NCI-H1092 (cell line): Measurements from ENCODE around the gene GRID1.

ENCODE experiments used
- DNase-seq: peaks from one replicate; lab custom pipeline; 2025; lab: John Stamatoyannopoulos, UW

Gene GRID1

DNA sequence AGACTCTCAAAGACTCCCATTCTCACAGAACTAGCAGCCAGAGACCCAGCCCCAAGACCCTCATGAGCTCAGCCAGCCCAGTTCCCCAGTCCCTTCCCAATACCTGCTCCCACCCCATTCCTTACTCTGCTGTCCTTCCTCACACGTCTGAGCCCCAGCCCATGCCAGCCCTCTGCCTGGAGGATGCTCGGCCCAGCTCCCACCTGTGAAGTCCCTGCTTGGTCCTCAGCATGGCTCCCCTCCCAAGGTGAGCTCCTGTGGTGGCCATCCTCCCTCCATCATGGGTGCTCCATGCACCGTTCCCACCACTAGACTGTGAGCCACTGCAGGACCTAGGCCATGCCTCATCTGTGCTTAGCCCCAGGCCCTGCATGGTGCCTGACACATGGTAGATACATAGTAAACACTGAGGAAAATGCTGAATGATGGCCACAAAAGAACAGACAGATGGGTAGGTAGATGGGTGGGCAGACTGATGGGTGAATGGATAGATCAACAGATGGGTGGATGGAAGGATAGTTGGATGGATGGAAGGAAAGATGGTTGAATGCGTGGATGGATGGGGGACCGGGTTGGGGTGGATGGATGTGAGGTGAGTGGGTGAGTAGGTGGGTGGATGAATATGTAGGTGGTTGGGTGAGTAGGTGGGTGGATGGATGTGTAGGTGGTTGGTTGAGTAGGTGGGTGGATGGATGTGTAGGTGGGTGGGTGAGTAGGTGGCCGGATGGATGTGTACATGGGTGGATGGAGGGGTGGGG is 138.9 kb downstream of the GRID1 start:
- DNase-seq, result no peak

DNA sequence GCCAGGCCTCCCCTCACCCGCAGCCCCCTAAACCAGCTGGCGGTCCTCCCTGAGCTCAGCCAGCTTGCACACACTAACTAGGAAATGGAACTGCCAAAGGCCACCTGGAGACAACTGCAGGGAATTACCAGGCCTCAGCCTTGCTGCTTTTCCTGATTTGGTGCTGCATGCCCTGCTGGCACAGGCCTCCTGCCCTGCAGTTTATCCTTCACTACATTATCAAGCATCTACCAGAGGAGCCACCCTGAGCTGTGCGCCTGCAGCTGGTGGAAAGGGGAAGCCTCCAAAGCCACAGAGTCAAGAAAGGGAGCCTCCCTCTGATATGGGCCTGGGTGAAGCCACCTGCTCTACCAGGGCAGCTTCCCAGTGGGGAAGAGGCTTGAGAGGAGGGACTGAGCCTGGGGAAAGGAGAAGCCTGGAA is 139.8 kb downstream of the GRID1 start:
- no peak for DNase-seq

GRCh38 chr10:86226016-86226415 is 140.6 kb downstream of the GRID1 start:
- DNase-seq, result no peak

GRCh38 chr10:86225103-86225782 is 141.4 kb downstream of the GRID1 start:
- no peak for DNase-seq

DNA sequence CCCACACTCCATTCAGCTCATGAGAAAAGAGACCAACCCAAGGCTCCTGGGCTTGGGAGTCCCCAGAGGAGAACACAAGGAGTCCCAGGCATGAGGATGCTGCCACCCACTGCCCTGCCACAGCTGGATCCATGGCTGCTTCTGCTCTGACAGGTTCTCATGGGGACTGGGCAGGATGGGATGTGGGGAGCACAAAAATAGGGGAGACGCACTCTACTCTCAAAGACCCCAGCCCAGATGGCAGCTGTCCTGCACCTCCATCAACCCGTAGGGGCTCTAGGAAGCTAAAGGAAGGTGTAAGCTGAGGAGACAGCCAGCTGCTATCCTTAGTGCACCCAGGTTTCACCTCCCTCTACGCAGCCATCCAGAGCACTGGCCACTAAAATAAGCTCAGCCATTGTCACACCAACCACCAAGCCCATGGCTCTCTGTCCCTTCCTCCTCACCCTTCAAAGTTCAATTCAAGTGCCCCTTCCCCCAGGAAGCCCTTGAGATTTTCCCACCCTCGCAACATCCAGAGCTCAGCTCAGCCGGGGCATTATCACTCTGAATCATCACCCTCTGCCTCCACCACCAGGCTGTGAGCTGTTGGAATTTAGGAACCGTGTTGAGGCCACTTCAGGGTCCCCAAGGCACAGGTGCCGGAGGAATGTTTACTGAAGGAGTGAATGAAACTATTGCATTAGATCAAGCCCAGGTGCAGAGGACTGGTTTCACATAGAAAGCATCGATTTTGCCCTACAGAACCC is 142.1 kb downstream of the GRID1 start:
- no peak for DNase-seq

DNA sequence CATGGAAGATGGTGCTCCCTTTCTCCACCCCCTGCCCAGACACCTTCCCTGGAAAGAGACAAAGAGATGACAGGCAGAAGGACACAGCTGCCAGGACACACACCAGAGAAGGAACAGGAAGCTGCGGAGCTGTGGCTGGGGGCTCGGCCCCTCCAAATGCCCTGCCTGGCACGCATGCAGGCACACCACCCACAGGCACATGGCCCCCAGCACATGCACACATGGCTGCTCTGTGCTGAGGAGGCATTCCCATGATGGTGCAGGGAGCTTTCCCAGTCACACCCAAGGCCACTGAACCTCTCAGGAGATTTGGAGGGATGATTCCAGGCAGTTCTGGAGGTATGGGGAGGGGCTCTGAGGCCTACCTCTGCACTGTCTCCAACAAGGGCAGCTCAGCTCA is 143.3 kb downstream of the GRID1 start:
- no peak for DNase-seq

DNA sequence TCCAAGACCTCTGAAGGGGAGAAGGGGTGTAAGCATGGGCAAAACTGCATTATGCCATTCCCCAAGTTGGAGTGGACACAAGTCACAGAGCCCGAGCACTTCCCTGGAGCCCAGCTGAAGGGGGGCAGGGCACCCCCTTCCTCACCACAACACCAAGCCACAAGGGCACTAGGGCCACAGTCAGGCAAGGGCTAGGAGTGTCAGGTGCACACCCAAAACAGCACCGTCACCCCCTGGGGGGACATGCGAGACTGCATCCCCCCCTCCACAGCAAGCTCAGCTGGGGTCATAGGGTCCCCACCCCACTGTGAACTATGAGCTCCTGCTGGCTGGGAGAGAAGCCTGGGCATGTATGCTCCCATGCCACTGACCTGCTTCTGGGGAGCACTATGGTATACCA is 143.9 kb downstream of the GRID1 start:
- DNase-seq, result no peak

DNA sequence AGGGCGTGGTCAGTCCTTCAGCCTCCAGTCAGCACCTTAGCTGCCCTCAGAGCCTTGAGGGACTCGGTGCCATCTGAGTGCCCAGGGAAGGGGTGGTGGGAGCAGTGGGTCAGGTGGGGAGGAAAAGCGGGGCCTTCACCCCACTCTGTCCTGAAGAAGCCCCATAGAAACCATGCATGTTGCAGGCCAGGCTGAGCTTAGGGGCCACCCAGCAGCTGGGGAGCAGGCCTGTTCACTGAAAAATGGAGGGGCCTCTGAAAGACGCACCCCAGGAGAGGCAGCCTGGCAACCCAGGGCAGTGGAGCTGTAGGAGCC is 144.3 kb downstream of the GRID1 start:
- DNase-seq, result no peak

- DNase-seq, result no peak
Observed at GRCh38 chr10:86221442-86222335, 144.9 kb downstream of the GRID1 start.

GRCh38 chr10:86220626-86221025 is 146.0 kb downstream of the GRID1 start:
- no peak for DNase-seq

DNA sequence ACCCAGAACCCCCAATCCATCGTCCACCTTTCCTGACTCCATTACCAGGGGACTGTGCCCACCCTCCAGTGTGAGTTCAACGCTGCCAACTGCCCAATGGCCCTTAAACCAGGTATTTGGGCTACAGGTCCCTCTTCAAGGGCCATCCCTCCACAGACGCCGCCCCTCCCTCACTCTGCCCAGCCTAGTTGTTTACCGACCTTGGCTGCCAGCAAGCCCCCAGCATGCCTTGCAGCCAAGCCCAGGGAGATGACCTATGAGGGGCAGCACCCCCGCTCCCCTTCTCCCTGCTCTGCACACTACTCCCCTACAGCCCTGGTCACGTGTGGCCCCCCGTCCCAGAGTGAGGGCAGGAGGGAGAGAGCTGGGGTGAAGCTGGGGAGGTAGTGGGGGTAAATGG is 147.3 kb downstream of the GRID1 start:
- DNase-seq, result no peak

DNA sequence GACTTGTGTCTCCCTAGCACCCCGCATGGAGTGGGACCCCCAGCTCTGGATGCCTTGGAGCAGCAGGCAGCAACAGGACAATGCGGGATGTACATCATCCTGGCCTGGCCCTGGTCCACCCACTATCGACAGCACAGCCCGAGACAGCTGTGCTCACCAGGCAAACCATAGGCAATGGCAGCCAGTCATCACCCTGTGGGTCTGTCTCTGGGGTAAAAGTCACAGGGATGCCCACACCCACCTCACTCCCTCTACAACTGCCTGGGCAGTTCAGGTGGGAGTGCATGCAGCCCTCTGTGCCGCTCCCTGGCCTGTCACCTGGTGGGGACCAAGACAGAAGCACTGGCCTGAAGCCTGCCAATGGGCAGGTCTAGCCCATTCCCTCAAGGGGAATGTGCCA is 147.8 kb downstream of the GRID1 start:
- DNase-seq, result no peak

- peak; percentile 70 for DNase-seq
Observed at GRCh38 chr10:86218160-86218559, 148.4 kb downstream of the GRID1 start.

- no peak for DNase-seq
Observed at GRCh38 chr10:86217371-86218080, 149.1 kb downstream of the GRID1 start.

DNA sequence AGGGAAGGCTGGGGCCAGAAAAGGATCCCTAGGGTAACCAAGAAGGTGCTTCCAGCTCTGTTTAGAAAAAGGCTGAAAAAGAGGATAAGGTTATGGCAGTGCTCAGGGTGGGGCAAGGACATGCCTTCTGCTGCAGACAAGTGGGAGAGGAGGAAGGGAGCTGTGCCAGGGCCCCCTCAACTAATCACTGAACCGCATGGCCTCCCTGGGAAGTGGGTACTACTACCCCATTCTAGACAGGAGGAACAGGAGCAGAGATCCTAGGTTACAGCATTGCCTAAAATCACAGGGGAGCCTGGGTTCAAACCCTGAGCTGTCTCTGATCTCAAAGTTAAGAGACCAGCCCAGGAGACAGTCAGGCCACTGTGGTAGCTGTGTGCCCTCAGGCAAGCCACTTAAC is 149.7 kb downstream of the GRID1 start:
- no peak for DNase-seq

DNA sequence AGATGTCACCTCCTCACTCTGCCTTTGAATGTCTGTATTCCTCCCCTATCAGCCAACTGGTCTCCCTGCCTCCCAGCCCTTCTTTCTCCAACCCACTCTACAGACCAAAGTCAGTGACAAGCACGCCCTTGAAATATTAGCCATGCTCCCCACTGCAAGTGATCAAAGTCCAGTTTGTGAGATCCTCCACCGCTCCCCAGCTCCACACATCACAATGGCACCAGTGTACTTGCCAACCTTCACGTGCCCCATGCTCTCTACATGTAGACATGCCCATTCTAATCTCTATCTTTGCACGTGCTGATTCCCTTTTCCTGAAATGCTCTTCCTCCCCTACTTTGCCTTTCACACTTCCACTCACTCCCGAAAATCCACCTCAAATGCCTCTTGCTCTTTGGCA is 150.9 kb downstream of the GRID1 start:
- no peak for DNase-seq

DNA sequence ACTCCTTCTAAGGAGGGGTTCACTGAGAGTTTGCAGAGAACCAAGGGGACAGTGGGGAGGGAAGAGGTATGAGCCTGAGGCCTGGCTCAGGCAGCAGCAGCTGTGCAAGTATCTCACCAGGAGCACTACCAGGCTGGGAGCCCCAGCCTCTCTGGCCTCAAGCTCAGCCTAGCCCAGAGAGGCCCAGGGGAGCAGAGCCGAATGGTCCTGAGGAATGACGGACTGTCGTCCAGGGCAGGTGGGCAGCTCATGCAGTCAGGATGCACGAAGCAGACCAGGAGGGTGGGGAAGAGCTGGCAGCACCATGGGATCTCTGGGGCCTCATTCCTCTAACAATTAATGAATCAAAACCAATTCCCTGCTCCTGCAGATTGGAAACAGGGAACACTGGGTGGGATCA is 151.5 kb downstream of the GRID1 start:
- no peak for DNase-seq

- DNase-seq, result no peak
Observed at GRCh38 chr10:86213148-86213547, 153.4 kb downstream of the GRID1 start.

GRCh38 chr10:86212391-86212700 is 154.2 kb downstream of the GRID1 start:
- DNase-seq, result no peak

GRCh38 chr10:86211691-86212390 is 154.8 kb downstream of the GRID1 start:
- no peak for DNase-seq

DNA sequence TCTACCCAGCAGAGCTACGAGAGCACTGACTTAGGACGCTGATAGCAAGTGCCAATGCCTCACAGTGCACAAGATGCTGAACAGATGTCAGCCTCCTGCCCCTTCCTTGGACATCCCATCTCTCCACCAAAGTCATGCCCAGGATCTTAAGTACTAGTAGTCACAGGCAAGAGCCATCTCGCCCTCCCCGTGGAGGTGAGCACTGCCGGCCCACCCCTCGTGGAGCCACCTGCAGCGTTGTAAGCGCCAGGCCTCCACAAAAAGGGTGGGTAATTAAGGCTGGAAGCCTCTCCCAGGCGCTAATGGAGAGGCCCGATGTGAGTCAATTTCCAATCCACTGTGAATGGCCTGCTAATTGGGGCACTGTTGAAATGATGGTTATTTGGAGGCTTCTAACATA is 156.2 kb downstream of the GRID1 start:
- DNase-seq, result no peak
